Hepatocyte (in vitro differentiated cells): Measurements from ENCODE around the gene DUOX1.

Experiments used
- CTCF ChIP-seq: fragments of 200-600 bp; sonication (generic); IDR thresholded peaks from 2 replicates; pipeline ENCODE4 v1.5.1; 2016; ENCODE audit warnings: antibody characterized with exemption, mild to moderate bottlenecking; ENCODE audit not compliant: poor library complexity
- EZH2 ChIP-seq: fragments of 200-600 bp; sonication (generic); IDR thresholded peaks from 2 replicates; pipeline ENCODE4 v1.6.1; 2016; ENCODE audit warnings: antibody characterized with exemption, mild to moderate bottlenecking, borderline replicate concordance
- EZH2phosphoT487 ChIP-seq: fragments of 200-600 bp; sonication (generic); IDR thresholded peaks from one replicate; pipeline ENCODE4 v1.6.1; 2018; ENCODE audit warnings: antibody characterized with exemption, mild to moderate bottlenecking, low read depth, moderate library complexity; ENCODE audit not compliant: unreplicated experiment, severe bottlenecking

- TF ChIP-seq CTCF (no peak), EZH2 (no peak), EZH2phosphoT487 (no peak)
Measured at GRCh38 chr15:45180201-45180600, 50.4 kb downstream of the DUOX1 start.
